GM12878 (cell line): ENCODE data around the gene CSAD. TPM values are rescaled to one million over a fixed set of nuclear protein-coding genes. Genes with fewer than 3 reads are reported as not detected.

Experiments used
- ATAC-seq: fragments of 200-7000 bp; cut with Tn5 transposase; 3 replicates; pipeline ENCODE4 v1.9.1; 2020; ENCODE audit warnings: mild to moderate bottlenecking, moderate library complexity
- BruUV-seq: library from RNA; stranded (reverse); fragments of 400-500 nt; replicated peaks from 2 replicates; lab custom pipeline; 2021; lab: Mats Ljungman, UMichigan
- CTCF ChIA-PET: fragments of 300-600 bp; sonication (Branson Sonifier 250); formaldehyde crosslinking; extraction: SDS; loops from one replicate; lab custom pipeline; 2021; ENCODE audit warnings: inconsistent platforms; lab: Yijun Ruan, JAX
- POLR2A ChIA-PET: fragments of 350-600 bp; formaldehyde crosslinking; extraction: SDS; loops from one replicate; lab custom pipeline; 2021; ENCODE audit warnings: inconsistent platforms; lab: Charles Lee
- RAD21 ChIA-PET: fragments of 300-600 bp; sonication (Branson Sonifier 250); formaldehyde crosslinking; loops from one replicate; lab custom pipeline; 2023; ENCODE audit warnings: antibody characterized with exemption; ENCODE audit not compliant: unreplicated experiment; lab: Charles Lee
- SMC1A ChIA-PET: fragments of 300-600 bp; sonication (Branson Sonifier 250); formaldehyde crosslinking; loops from one replicate; lab custom pipeline; 2023; ENCODE audit not compliant: unreplicated experiment, uncharacterized antibody; lab: Charles Lee
- DNase-seq: peaks from one replicate; pipeline ENCODE4 v3.0.0-alpha.2; 2011; ENCODE audit warnings: low read depth, low spot score
- FAIRE-seq: peaks from 3 replicates; lab custom pipeline; 2011; peaks lifted over from hg19 to GRCh38; lab: Jason Lieb, UNC
- H2AFZ ChIP-seq: 2 replicates; pipeline ENCODE4 v1.6.0; 2011; ENCODE audit warnings: low read depth, low read length, control low read depth; ENCODE audit not compliant: control insufficient read depth
- H3K27ac ChIP-seq: 2 replicates; pipeline ENCODE4 v1.5.1; 2011; ENCODE audit warnings: control low read depth; ENCODE audit not compliant: control insufficient read depth, insufficient read depth
- H3K27me3 ChIP-seq, 2 experiments: replicated peaks in 1 of 2; 2 replicates each; pipeline versions ENCODE4 v1.6.0 to v1.6.1; 2011; ENCODE audit warnings: low read length in 1 of 2; ENCODE audit not compliant: control insufficient read depth in 2 of 2, insufficient read depth in 2 of 2
- H3K36me3 ChIP-seq, 2 experiments: 2 replicates each; pipeline ENCODE4 v1.5.1; 2011; ENCODE audit warnings: low read length in 1 of 2; ENCODE audit not compliant: control insufficient read depth in 2 of 2, insufficient read depth in 2 of 2
- H3K4me1 ChIP-seq: 2 replicates; pipeline ENCODE4 v1.6.1; 2011; ENCODE audit warnings: mild to moderate bottlenecking, low read length, moderate library complexity, mixed read lengths; ENCODE audit not compliant: control insufficient read depth, insufficient read depth
- H3K4me2 ChIP-seq: 2 replicates; pipeline ENCODE4 v1.6.0; 2011; ENCODE audit warnings: control low read depth; ENCODE audit not compliant: control insufficient read depth, insufficient read depth
- H3K4me3 ChIP-seq: fragments of 200-600 bp; sonication (generic); 2 replicates; pipeline ENCODE4 v1.5.1; 2016
- H3K79me2 ChIP-seq: 2 replicates; pipeline ENCODE4 v1.6.0; 2011; ENCODE audit warnings: low read length; ENCODE audit not compliant: control insufficient read depth, insufficient read depth
- H3K9ac ChIP-seq: 2 replicates; pipeline ENCODE4 v1.8.0; 2011; ENCODE audit warnings: low read length, control low read depth, mixed read lengths; ENCODE audit not compliant: control insufficient read depth, insufficient read depth
- H3K9me3 ChIP-seq: replicated peaks from 3 replicates; pipeline ENCODE4 v1.5.1; 2011; ENCODE audit warnings: mild to moderate bottlenecking, low read length; ENCODE audit not compliant: control insufficient read depth, insufficient read depth
- H4K20me1 ChIP-seq: 2 replicates; pipeline ENCODE4 v1.6.0; 2011; ENCODE audit not compliant: control insufficient read depth, insufficient read depth
- ATF2 ChIP-seq: IDR thresholded peaks from 2 replicates; pipeline ENCODE4 v1.6.1; 2012; ENCODE audit warnings: low read length, inconsistent platforms
- CBFB ChIP-seq: IDR thresholded peaks from 2 replicates; pipeline ENCODE4 v1.6.1; 2016; ENCODE audit warnings: antibody characterized with exemption, low read depth
- CBX3 ChIP-seq: fragments of 200-600 bp; sonication (generic); IDR thresholded peaks from 2 replicates; pipeline ENCODE4 v1.6.1; 2016; ENCODE audit warnings: low read depth, borderline replicate concordance
- CEBPB ChIP-seq, 2 experiments: fragments of 150-350 bp in 1 of 2; IDR thresholded peaks; 2 replicates each; pipeline ENCODE4 v1.6.1; 2012 to 2014; ENCODE audit warnings: low read depth in 2 of 2, low read length in 2 of 2, borderline replicate concordance in 1 of 2, inconsistent platforms in 1 of 2
- CHD4 ChIP-seq: fragments of 200-600 bp; sonication (generic); IDR thresholded peaks from 2 replicates; pipeline ENCODE4 v1.6.1; 2016; ENCODE audit warnings: mild to moderate bottlenecking
- CTCF ChIP-seq, 3 experiments: IDR thresholded peaks in 2 of 3; conservative IDR thresholded peaks in 1 of 3; 2 replicates each; pipeline ENCODE4 v1.5.1; 2011; ENCODE audit warnings: low read depth in 3 of 3, low read length in 3 of 3, mild to moderate bottlenecking in 3 of 3, control low read depth in 2 of 3, moderate library complexity in 2 of 3, inconsistent platforms in 1 of 3, mixed read lengths in 1 of 3; ENCODE audit not compliant: control insufficient read depth in 2 of 3, insufficient read depth in 1 of 3; ENCODE audit errors: extremely low read depth in 1 of 3
- ELK1 ChIP-seq: IDR thresholded peaks from 2 replicates; pipeline ENCODE4 v1.6.1; 2012; ENCODE audit warnings: low read depth, low read length, improper control_type of control experiment
- FOXM1 ChIP-seq: IDR thresholded peaks from 2 replicates; pipeline ENCODE4 v1.6.1; 2012; ENCODE audit warnings: low read depth, mild to moderate bottlenecking, inconsistent platforms, low read length, moderate library complexity
- IKZF2 ChIP-seq, 2 experiments: fragments of 450-650 bp; IDR thresholded peaks; 2 replicates each; pipeline ENCODE4 v1.6.1; 2017; ENCODE audit warnings: mild to moderate bottlenecking in 2 of 2, moderate library complexity in 2 of 2
- MTA2 ChIP-seq: fragments of 450-650 bp; IDR thresholded peaks from 2 replicates; pipeline ENCODE4 v1.6.1; 2016; ENCODE audit warnings: low read depth, mild to moderate bottlenecking, moderate library complexity
- NFYA ChIP-seq: IDR thresholded peaks from 2 replicates; pipeline ENCODE4 v1.6.1; 2011; ENCODE audit warnings: low read depth, mild to moderate bottlenecking, low read length, improper control_type of control experiment, borderline replicate concordance
- POLR2AphosphoS5 ChIP-seq: IDR thresholded peaks from 2 replicates; pipeline ENCODE4 v1.6.1; 2011; ENCODE audit warnings: mild to moderate bottlenecking, low read length, inconsistent platforms
- RAD21 ChIP-seq: IDR thresholded peaks from 2 replicates; pipeline ENCODE4 v1.6.1; 2011; ENCODE audit warnings: mild to moderate bottlenecking, low read depth, low read length, moderate library complexity; ENCODE audit not compliant: insufficient read depth
- SMAD5 ChIP-seq: IDR thresholded peaks from 2 replicates; pipeline ENCODE4 v1.6.1; 2016; ENCODE audit warnings: antibody characterized with exemption, low read depth
- SUZ12 ChIP-seq: fragments of 200-600 bp; sonication (generic); IDR thresholded peaks from one replicate; pipeline ENCODE4 v1.6.1; 2018; ENCODE audit warnings: antibody characterized with exemption, mild to moderate bottlenecking; ENCODE audit not compliant: unreplicated experiment
- ZSCAN29 ChIP-seq: fragments of 450-650 bp; IDR thresholded peaks from 2 replicates; pipeline ENCODE4 v1.6.1; 2017; ENCODE audit warnings: mild to moderate bottlenecking, moderate library complexity
- WGBS: methylation state at CpG from one replicate; pipeline ENCODE4 v1.1.6; 2016; ENCODE audit warnings: low lambda C conversion rate; ENCODE audit not compliant: insufficient replicate concordance, insufficient coverage; ENCODE audit errors: missing lambda C conversion rate; 5-methylcytosine and 5-hydroxymethylcytosine counted together
- in situ Hi-C: fragments of 300-500 bp; cut with MboI; formaldehyde crosslinking; loops from 9 replicates; pipeline ENCODE4 v1.14.3; 2018; ENCODE audit warnings: mixed read lengths
- intact Hi-C: fragments of 100-400 bp; cut with micrococcal nuclease; formaldehyde crosslinking; loops from one replicate; pipeline ENCODE4 v1.14.2; 2022; ENCODE audit not compliant: unreplicated experiment
- polyA plus RNA-seq, 11 experiments: library from polyadenylated mRNA; depleted of rRNA in 4 of 11; unstranded in 6 of 11; stranded (reverse) in 5 of 11; fragments of >200 nt; fragmentation: Nextera tagmentation in 4 of 11; fragmentation: Illumina TruSeq in 1 of 11; extraction: Ambion mirVana in 4 of 11; extraction: Trizol in 1 of 11; gene quantifications; 1 replicate in 1 of 11; 2 replicates in 10 of 11; pipeline versions ENCODE4 v1.2.1 to v1.2.3, GENCODE V29; 2011 to 2016; ENCODE audit warnings: inconsistent platforms in 2 of 11, missing spikeins in 2 of 11, low read depth in 1 of 11
- total RNA-seq, 4 experiments: library from RNA; depleted of rRNA in 3 of 4; stranded (reverse); fragments of >200 nt in 3 of 4; fragmentation: Illumina TruSeq in 1 of 4; extraction: Trizol in 1 of 4; gene quantifications; 2 replicates each; pipeline versions ENCODE4 v1.2.1 to v1.2.3, GENCODE V29; 2013 to 2021

CSAD gene
- total and polyA plus RNA-seq, 10 of the 15 experiments (the other 5 are each of a cell fraction or from before 2014, with no cell fraction given) = 1.1 to 20.4 (median 6.2) TPM

- H3K36me3 ChIP-seq = no peaks in the 10 kb centered on the region
- H3K27ac ChIP-seq = no peak overlapping the region
- no peak overlapping the region for H3K9ac ChIP-seq
- CTCF ChIA-PET = no interaction called here
- DNase-seq = no peak
- no peak overlapping the region for H3K4me3 ChIP-seq
- no peaks in the 10 kb centered on the region for H3K79me2 ChIP-seq
- intact Hi-C loops = no loop called here
- WGBS = 75% methylated on average over 5 of the region's 5 CpGs
- no peaks in the 10 kb centered on the region for H3K4me1 ChIP-seq
- SMC1A ChIA-PET = no interaction called here
- in situ Hi-C loops = no loop called here
- POLR2A ChIA-PET = no interaction called here
- no peaks in the 10 kb centered on the region for H3K27me3 ChIP-seq
- TF ChIP-seq CBFB = no peak
- TF ChIP-seq FOXM1 = no peak
- TF ChIP-seq POLR2AphosphoS5 = no peak
- no peak for TF ChIP-seq NFYA
- TF ChIP-seq CTCF (IDR thresholded peaks at IDR 0.05 in 2 of 3, conservative IDR thresholded peaks at IDR 0.05 in 1 of 3; ENCODE audit: control insufficient read depth in 2 of 3, extremely low read depth in 1 of 3, insufficient read depth in 1 of 3, low read depth in 3 of 3, low read length in 3 of 3) = no peak
- no peak for TF ChIP-seq CBX3
- TF ChIP-seq SUZ12 = no peak
- no peak for TF ChIP-seq ELK1
- no peak for TF ChIP-seq CHD4
- TF ChIP-seq RAD21 = no peak
- TF ChIP-seq ATF2 = no peak
- no peak for TF ChIP-seq SMAD5
- no peak for TF ChIP-seq IKZF2 (IDR thresholded peaks at IDR 0.05)
- TF ChIP-seq CEBPB (IDR thresholded peaks at IDR 0.05; ENCODE audit: borderline replicate concordance in 1 of 2, low read depth in 2 of 2, low read length in 2 of 2) = no peak
- no peak for TF ChIP-seq MTA2
- no peak for TF ChIP-seq ZSCAN29
- no peak overlapping the region for H2AFZ ChIP-seq
- no peaks in the 10 kb centered on the region for H4K20me1 ChIP-seq
- no peak for FAIRE-seq
- H3K4me2 ChIP-seq = no peak overlapping the region
- ATAC-seq = no peak
- RAD21 ChIA-PET = no interaction called here
- H3K9me3 ChIP-seq = no peaks in the 10 kb centered on the region; the same call in 2 of the 3 replicates
- no TSS peak for BruUV-seq
Measured at GRCh38 chr12:53147181-53147580, 33.5 kb downstream of the CSAD start.
